NCI-H345 treated with DMSO at 0.1 percent for 48 hours (cell line): Measurements from ENCODE around the gene PLXDC1.

Experiments used
- DNase-seq: peaks from one replicate; lab custom pipeline; 2025; ENCODE audit not compliant: unreplicated experiment; lab: John Stamatoyannopoulos, UW

PLXDC1 gene

GRCh38 chr17:39018267-39019134, 132.9 kb downstream of the PLXDC1 start:
- DNase-seq = no peak

- no peak for DNase-seq
Observed at GRCh38 chr17:39016193-39017153, 135.0 kb downstream of the PLXDC1 start.

- DNase-seq = no peak
Observed at GRCh38 chr17:39015546-39015935, 135.9 kb downstream of the PLXDC1 start.

- no peak for DNase-seq
Observed at GRCh38 chr17:39014795-39015545, 136.5 kb downstream of the PLXDC1 start.

- DNase-seq = no peak
Observed at GRCh38 chr17:39014044-39014794, 137.2 kb downstream of the PLXDC1 start.
